ENCODE results near the gene TIPRL.
A peak's percentile ranks its signal among the peaks of the same experiment; 100 is the strongest.

Gene TIPRL

GRCh38 chr1:168223261-168223660, 44.5 kb downstream of the TIPRL start:
- H3K4me3 ChIP-seq (replicated peaks; ENCODE audit: low read depth, low read length) = no peak overlapping the region
- TF ChIP-seq, protein P1, sequence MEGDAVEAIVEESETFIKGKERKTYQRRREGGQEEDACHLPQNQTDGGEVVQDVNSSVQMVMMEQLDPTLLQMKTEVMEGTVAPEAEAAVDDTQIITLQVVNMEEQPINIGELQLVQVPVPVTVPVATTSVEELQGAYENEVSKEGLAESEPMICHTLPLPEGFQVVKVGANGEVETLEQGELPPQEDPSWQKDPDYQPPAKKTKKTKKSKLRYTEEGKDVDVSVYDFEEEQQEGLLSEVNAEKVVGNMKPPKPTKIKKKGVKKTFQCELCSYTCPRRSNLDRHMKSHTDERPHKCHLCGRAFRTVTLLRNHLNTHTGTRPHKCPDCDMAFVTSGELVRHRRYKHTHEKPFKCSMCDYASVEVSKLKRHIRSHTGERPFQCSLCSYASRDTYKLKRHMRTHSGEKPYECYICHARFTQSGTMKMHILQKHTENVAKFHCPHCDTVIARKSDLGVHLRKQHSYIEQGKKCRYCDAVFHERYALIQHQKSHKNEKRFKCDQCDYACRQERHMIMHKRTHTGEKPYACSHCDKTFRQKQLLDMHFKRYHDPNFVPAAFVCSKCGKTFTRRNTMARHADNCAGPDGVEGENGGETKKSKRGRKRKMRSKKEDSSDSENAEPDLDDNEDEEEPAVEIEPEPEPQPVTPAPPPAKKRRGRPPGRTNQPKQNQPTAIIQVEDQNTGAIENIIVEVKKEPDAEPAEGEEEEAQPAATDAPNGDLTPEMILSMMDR (IDR thresholded peaks at IDR 0.05; ENCODE audit: low read depth, low read length, missing control alignments) = no peak
- DNase-seq (ENCODE audit: extremely low read depth, low read depth) = no peak

- H3K4me3 ChIP-seq (replicated peaks; ENCODE audit: low read depth, low read length) = no peak overlapping the region
- TF ChIP-seq, protein P1 (IDR thresholded peaks at IDR 0.05; ENCODE audit: low read depth, low read length, missing control alignments) = no peak
- DNase-seq (ENCODE audit: extremely low read depth, low read depth) = no peak
Measured at GRCh38 chr1:168223681-168224540, 45.1 kb downstream of the TIPRL start.

- TF ChIP-seq, protein P1 (IDR thresholded peaks at IDR 0.05; ENCODE audit: low read depth, low read length, missing control alignments) = no peak
- no peak for DNase-seq (ENCODE audit: extremely low read depth, low read depth)
- no peak overlapping the region; the same call in 1 of the 2 replicates for H3K4me3 ChIP-seq (replicated peaks; ENCODE audit: low read depth, low read length)
Measured at GRCh38 chr1:168224991-168225390, 46.2 kb downstream of the TIPRL start.

DNA sequence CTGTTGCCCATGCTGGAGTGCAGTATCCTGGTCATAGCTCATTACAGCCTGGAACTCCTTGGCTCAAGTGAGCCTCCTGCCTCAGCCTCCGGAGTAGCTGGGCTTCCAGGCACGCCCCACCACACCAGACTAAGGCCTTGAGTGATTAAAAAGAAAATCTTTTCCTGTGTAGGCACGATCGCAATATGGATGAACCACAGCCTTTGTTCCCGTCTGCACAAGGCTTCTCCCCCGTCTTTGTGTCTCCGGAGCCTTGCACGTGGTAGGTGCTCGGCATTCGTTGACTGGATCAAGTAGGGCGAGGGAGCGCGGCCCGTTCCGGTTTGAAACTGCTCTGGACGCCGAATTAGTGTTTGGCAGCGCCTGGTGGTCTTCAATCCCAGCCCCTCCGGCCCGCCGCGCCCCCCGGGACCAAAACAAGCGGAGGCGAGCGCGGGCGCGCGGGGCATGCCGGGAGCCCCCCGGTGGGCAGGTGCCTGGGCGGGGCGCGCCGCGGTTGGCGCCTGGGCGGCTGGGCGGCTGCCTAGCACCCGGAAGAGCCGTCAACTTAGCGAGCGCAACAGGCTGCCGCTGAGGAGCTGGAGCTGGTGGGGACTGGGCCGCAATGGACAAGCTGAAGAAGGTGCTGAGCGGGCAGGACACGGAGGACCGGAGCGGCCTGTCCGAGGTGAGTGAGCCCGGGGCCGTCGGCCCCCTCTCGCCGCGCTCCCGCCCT, 46.9 kb downstream of the TIPRL start, which contains the start of gene SFT2D2:
TSS of gene SFT2D2 (plus strand) at position 529 of the 715 bp plus-strand sequence. CDS start at position 605, 76 bp downstream.
- TF ChIP-seq, protein P1 (IDR thresholded peaks at IDR 0.05; ENCODE audit: low read depth, low read length, missing control alignments) = no peak
- peak within 1 kb of the TSS; percentile 80 for H3K4me3 ChIP-seq (replicated peaks; ENCODE audit: low read depth, low read length)
- no peak for DNase-seq (ENCODE audit: extremely low read depth, low read depth)

DNA sequence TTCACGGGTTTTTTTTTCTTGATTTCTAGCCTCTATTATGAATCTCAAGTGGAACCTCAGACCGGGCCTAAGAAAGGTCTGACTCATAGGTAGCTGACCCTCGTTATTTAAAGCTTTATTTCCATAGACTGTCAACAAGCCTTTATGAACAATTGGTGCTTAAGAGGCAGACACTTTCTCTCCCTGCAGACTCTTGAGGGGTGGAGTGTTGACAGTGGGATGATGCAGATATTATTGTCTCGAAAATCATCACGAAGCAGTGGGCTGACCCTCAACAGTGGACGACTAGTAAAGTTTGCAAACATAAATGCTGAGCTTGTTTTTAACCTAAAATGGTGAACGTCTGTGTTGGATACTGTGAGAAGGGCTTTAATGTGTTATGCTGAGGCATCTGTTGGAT, 48.9 kb downstream of the TIPRL start:
- DNase-seq (ENCODE audit: extremely low read depth, low read depth) = no peak
- TF ChIP-seq, protein P1 (IDR thresholded peaks at IDR 0.05; ENCODE audit: low read depth, low read length, missing control alignments) = no peak
- peak overlapping the region; percentile 80 for H3K4me3 ChIP-seq (replicated peaks; ENCODE audit: low read depth, low read length)

GRCh38 chr1:168229893-168230292, 51.1 kb downstream of the TIPRL start:
- H3K4me3 ChIP-seq (replicated peaks; ENCODE audit: low read depth, low read length) = no peak overlapping the region
- TF ChIP-seq, protein P1 (IDR thresholded peaks at IDR 0.05; ENCODE audit: low read depth, low read length, missing control alignments) = no peak
- no peak for DNase-seq (ENCODE audit: extremely low read depth, low read depth)
